CD14-positive monocyte (primary cell): ENCODE measurements around the gene SF3A2. TPM values are rescaled to one million over a fixed set of nuclear protein-coding genes. Genes with fewer than 3 reads are reported as not detected.

Source experiments
- DNase-seq, 3 donors: peaks; one replicate each; pipeline ENCODE4 v3.0.0-alpha.2; 2011 to 2022
- H2AFZ ChIP-seq: 2 replicates; pipeline ENCODE4 v1.6.0; 2012; ENCODE audit warnings: mild to moderate bottlenecking, low read depth, low read length, inconsistent platforms; ENCODE audit not compliant: insufficient read depth, poor library complexity, severe bottlenecking
- H3K27ac ChIP-seq, 2 donors: 1 replicate in 1 of 2; 2 replicates in 1 of 2; pipeline ENCODE4 v1.5.1; 2012 to 2013; ENCODE audit warnings: low read length in 2 of 2, control low read depth in 1 of 2, inconsistent platforms in 1 of 2, low read depth in 1 of 2, mild to moderate bottlenecking in 1 of 2
- H3K27me3 ChIP-seq, 2 donors: one replicate each; pipeline versions ENCODE4 v1.6.0 to v1.6.1; 2011 to 2013; ENCODE audit warnings: low read length in 2 of 2; ENCODE audit not compliant: control insufficient read depth in 2 of 2, insufficient read depth in 2 of 2
- H3K36me3 ChIP-seq, 2 donors: replicated peaks in 1 of 2; 1 replicate in 1 of 2; 2 replicates in 1 of 2; pipeline versions ENCODE4 v1.5.1 to v1.6.1; 2012 to 2013; ENCODE audit warnings: low read length in 2 of 2, control low read depth in 1 of 2, inconsistent platforms in 1 of 2, mild to moderate bottlenecking in 1 of 2; ENCODE audit not compliant: insufficient read depth in 2 of 2, control insufficient read depth in 1 of 2
- H3K4me1 ChIP-seq, 2 donors: 1 replicate in 1 of 2; 2 replicates in 1 of 2; pipeline versions ENCODE4 v1.5.1 to v1.6.1; 2012 to 2013; ENCODE audit warnings: low read length in 2 of 2, control low read depth in 1 of 2, inconsistent platforms in 1 of 2, mild to moderate bottlenecking in 1 of 2, moderate library complexity in 1 of 2; ENCODE audit not compliant: insufficient read depth in 2 of 2, control insufficient read depth in 1 of 2
- H3K4me2 ChIP-seq: replicated peaks from 2 replicates; pipeline ENCODE3; 2012; ENCODE audit warnings: low read length, moderate library complexity, mild to moderate bottlenecking; ENCODE audit not compliant: poor library complexity, severe bottlenecking; ENCODE audit errors: extremely low read depth
- H3K4me3 ChIP-seq, 3 experiments: fragments of 200-600 bp in 1 of 3; sonication (generic) in 1 of 3; replicated peaks in 1 of 3; 1 replicate in 2 of 3; 2 replicates in 1 of 3; pipeline ENCODE4 v1.5.1; 2011 to 2013; ENCODE audit warnings: low read length in 3 of 3, mild to moderate bottlenecking in 3 of 3, control low read depth in 2 of 3, low read depth in 2 of 3, inconsistent platforms in 1 of 3, moderate library complexity in 1 of 3
- H3K79me2 ChIP-seq: 2 replicates; pipeline ENCODE4 v1.6.0; 2012; ENCODE audit warnings: mild to moderate bottlenecking, control low read depth, inconsistent platforms, low read length, moderate library complexity; ENCODE audit not compliant: insufficient read depth
- H3K9ac ChIP-seq: 2 replicates; pipeline ENCODE4 v1.6.0; 2017; ENCODE audit warnings: low read length, mild to moderate bottlenecking; ENCODE audit not compliant: insufficient read depth, poor library complexity, severe bottlenecking
- H3K9me3 ChIP-seq, 2 donors: replicated peaks in 1 of 2; 1 replicate in 1 of 2; 2 replicates in 1 of 2; pipeline versions ENCODE4 v1.5.1 to v1.6.1; 2012 to 2013; ENCODE audit warnings: low read length in 2 of 2, control low read depth in 1 of 2; ENCODE audit not compliant: control insufficient read depth in 1 of 2, insufficient read depth in 1 of 2
- H4K20me1 ChIP-seq: 2 replicates; pipeline ENCODE4 v1.6.0; 2012; ENCODE audit warnings: mild to moderate bottlenecking, low read length, control low read depth, moderate library complexity; ENCODE audit not compliant: insufficient read depth
- H3K27ac Mint-ChIP-seq, 7 donors: one replicate each; pipeline ENCODE4 v1.8.0; 2020; ENCODE audit warnings: mild to moderate bottlenecking in 7 of 7, mixed read lengths in 7 of 7, moderate library complexity in 6 of 7, inconsistent platforms in 2 of 7
- H3K27me3 Mint-ChIP-seq, 3 donors: one replicate each; pipeline ENCODE4 v1.8.0; 2021 to 2022; ENCODE audit warnings: low read depth in 3 of 3, mild to moderate bottlenecking in 3 of 3, mixed read lengths in 3 of 3, moderate library complexity in 3 of 3, inconsistent platforms in 1 of 3
- H3K36me3 Mint-ChIP-seq, 2 donors: one replicate each; pipeline ENCODE4 v1.8.0; 2020; ENCODE audit warnings: mixed read lengths in 2 of 2, inconsistent platforms in 1 of 2, mild to moderate bottlenecking in 1 of 2
- H3K4me1 Mint-ChIP-seq: one replicate; pipeline ENCODE4 v1.8.0; 2020; ENCODE audit warnings: mild to moderate bottlenecking, mixed read lengths
- H3K4me3 Mint-ChIP-seq, 2 donors: one replicate each; pipeline ENCODE4 v1.8.0; 2020; ENCODE audit warnings: mild to moderate bottlenecking in 2 of 2, mixed read lengths in 2 of 2, moderate library complexity in 1 of 2
- H3K9me3 Mint-ChIP-seq, 7 donors: one replicate each; pipeline ENCODE4 v1.8.0; 2020 to 2022; ENCODE audit warnings: mixed read lengths in 7 of 7, mild to moderate bottlenecking in 6 of 7, moderate library complexity in 6 of 7, inconsistent platforms in 2 of 7
- WGBS: methylation state at CpG from one replicate; pipeline ENCODE4 v1.1.5; 2013; ENCODE audit warnings: missing lambda C conversion rate; ENCODE audit not compliant: insufficient coverage; 5-methylcytosine and 5-hydroxymethylcytosine counted together
- intact Hi-C, 2 donors: fragments of 100-400 bp; cut with micrococcal nuclease; formaldehyde crosslinking; loops; one replicate each; pipeline versions ENCODE4 v1.15.0 to v1.15.1; 2023
- polyA plus RNA-seq, 3 donors: library from polyadenylated mRNA; depleted of rRNA in 1 of 3; unstranded in 2 of 3; stranded (reverse) in 1 of 3; fragments of 300-500 nt in 2 of 3; fragments of >200 nt in 1 of 3; fragmentation: Illumina TruSeq in 2 of 3; gene quantifications; 1 replicate in 2 of 3; 2 replicates in 1 of 3; pipeline ENCODE4 v1.2.3, GENCODE V29; 2012 to 2021
- TF ChIP-seq, protein P1 (sequence below): fragments of 200-600 bp; IDR thresholded peaks from one replicate; pipeline ENCODE4 v1.8.0; 2022; ENCODE audit warnings: antibody characterized with exemption, mild to moderate bottlenecking

SF3A2 gene
- polyA plus RNA-seq, 3 donors = 8.0 to 70.8 (median 11.6) TPM

DNA sequence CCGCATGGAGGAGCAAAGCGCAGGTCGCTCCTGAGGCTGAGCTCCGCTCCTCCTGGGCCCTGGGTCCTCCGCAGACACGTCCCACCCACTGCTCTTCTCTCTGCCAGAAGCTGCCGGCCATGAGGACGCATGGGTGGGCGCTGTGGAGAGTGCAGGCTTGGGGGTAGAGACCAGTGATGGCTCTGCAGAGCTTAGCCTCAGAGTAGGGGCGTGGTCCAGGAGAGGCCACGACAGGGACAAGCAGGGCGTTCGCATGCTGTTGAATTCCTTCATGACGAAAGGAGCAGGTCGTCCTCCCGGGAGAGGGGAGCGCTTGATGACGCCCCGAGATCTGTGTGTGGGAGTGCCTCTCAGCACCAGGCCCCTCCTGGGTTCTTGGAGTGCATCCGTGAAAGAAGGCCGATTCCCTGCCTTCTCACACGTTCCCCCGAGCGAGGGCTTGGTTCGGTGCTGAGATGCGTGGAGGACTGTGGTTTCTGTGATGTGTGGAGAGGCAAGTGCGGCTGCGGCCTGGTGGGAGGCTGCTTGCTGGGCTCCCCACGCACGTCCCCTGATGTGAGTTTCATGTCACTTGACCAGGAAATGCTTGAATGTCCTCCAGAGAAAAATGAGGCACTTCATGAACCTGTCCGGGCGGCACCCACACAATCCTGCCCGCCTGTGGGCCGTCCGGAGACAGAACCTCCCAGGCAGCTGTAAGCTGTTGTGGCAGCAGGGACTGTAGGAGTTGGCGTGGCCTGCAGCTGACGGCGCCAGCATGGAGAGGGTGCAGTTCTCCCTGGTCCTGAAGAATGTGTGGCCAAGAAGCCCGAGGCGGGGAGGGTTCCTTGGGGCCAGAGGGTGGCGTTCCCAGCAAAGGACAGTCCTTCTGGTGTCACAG lies 4.5 kb downstream of the SF3A2 start:
- Histone ChIP-seq H2AFZ (no peak overlapping the region), H3K4me3 (no peak overlapping the region), H3K9me3 (no peaks in the 10 kb centered on the region), H3K36me3 (peaks cover 33 to 54% of the 10 kb centered on the region in 2 donors), H3K9ac (no peak overlapping the region), H3K79me2 (peaks cover 83% of the 10 kb centered on the region), H3K27me3 (no peaks in the 10 kb centered on the region), H3K4me1 (peaks cover 37 to 44% of the 10 kb centered on the region in 2 donors), H3K27ac (peak overlapping the region in 1 of 2 donors; percentile 99), H3K4me2 (no peak overlapping the region), H4K20me1 (peaks cover 87% of the 10 kb centered on the region)
- peaks cover 0 to 1% (median 0%) of the 10 kb centered on the region in 3 donors for H3K27me3 Mint-ChIP-seq
- H3K27ac Mint-ChIP-seq = peak overlapping the region in 3 of 7 donors; percentile 22 to 38 (median 24)
- intact Hi-C loops = no loop called here
- DNase-seq = no peak
- peaks cover 34 to 56% of the 10 kb centered on the region in 2 donors for H3K36me3 Mint-ChIP-seq
- no peaks in the 10 kb centered on the region for H3K9me3 Mint-ChIP-seq
- peaks cover 44% of the 10 kb centered on the region for H3K4me1 Mint-ChIP-seq
- H3K4me3 Mint-ChIP-seq = no peak overlapping the region
- 94% methylated on average over 35 of the region's 41 CpGs for WGBS
- TF ChIP-seq, protein P1, sequence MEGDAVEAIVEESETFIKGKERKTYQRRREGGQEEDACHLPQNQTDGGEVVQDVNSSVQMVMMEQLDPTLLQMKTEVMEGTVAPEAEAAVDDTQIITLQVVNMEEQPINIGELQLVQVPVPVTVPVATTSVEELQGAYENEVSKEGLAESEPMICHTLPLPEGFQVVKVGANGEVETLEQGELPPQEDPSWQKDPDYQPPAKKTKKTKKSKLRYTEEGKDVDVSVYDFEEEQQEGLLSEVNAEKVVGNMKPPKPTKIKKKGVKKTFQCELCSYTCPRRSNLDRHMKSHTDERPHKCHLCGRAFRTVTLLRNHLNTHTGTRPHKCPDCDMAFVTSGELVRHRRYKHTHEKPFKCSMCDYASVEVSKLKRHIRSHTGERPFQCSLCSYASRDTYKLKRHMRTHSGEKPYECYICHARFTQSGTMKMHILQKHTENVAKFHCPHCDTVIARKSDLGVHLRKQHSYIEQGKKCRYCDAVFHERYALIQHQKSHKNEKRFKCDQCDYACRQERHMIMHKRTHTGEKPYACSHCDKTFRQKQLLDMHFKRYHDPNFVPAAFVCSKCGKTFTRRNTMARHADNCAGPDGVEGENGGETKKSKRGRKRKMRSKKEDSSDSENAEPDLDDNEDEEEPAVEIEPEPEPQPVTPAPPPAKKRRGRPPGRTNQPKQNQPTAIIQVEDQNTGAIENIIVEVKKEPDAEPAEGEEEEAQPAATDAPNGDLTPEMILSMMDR = no peak

- H3K79me2 ChIP-seq = peaks cover 79% of the 10 kb centered on the region
- H3K4me1 Mint-ChIP-seq = peaks cover 44% of the 10 kb centered on the region
- H3K36me3 ChIP-seq = peaks cover 43 to 64% of the 10 kb centered on the region in 2 donors
- H3K4me3 Mint-ChIP-seq = no peak overlapping the region
- intact Hi-C loops = no loop called here
- no peaks in the 10 kb centered on the region for H3K9me3 Mint-ChIP-seq
- 95% methylated on average over 10 of the region's 12 CpGs for WGBS
- peaks cover 35 to 41% of the 10 kb centered on the region in 2 donors for H3K4me1 ChIP-seq
- TF ChIP-seq, protein P1 = no peak
- no peaks in the 10 kb centered on the region for H3K27me3 ChIP-seq
- H2AFZ ChIP-seq = no peak overlapping the region
- H3K4me2 ChIP-seq = no peak overlapping the region
- H3K9ac ChIP-seq = no peak overlapping the region
- peak overlapping the region in 1 of 2 donors; percentile 31 for H3K27ac ChIP-seq
- H3K9me3 ChIP-seq = no peaks in the 10 kb centered on the region
- H3K27me3 Mint-ChIP-seq = peaks cover 0 to 1% (median 0%) of the 10 kb centered on the region in 3 donors
- no peak overlapping the region for H3K4me3 ChIP-seq
- no peak for DNase-seq
- H4K20me1 ChIP-seq = peaks cover 97% of the 10 kb centered on the region
- H3K27ac Mint-ChIP-seq = peak overlapping the region in 4 of 7 donors; percentile 15 to 64 (median 44)
- peaks cover 40 to 66% of the 10 kb centered on the region in 2 donors for H3K36me3 Mint-ChIP-seq
These were observed 5.5 kb downstream of the SF3A2 start for GRCh38 chr19:2242092-2242537.
